KMS-11 (cell line): ENCODE results near the gene MSANTD2.
A peak's percentile ranks its signal among the peaks of the same experiment; 100 is the strongest.

Source experiments
- H2AFZ ChIP-seq: fragments of 200-600 bp; sonication (generic); 2 replicates; pipeline ENCODE4 v1.6.1; 2016; ENCODE audit warnings: antibody characterized with exemption, mixed run types, low read depth
- H3K27ac ChIP-seq: fragments of 200-600 bp; sonication (generic); 2 replicates; pipeline ENCODE4 v1.6.1; 2016; ENCODE audit warnings: mild to moderate bottlenecking, mixed run types
- H3K27me3 ChIP-seq: fragments of 200-600 bp; sonication (generic); 2 replicates; pipeline ENCODE4 v1.6.1; 2017; ENCODE audit warnings: mild to moderate bottlenecking, low read depth, mixed run types, moderate library complexity; ENCODE audit not compliant: insufficient read depth
- H3K36me3 ChIP-seq: fragments of 200-600 bp; sonication (generic); 2 replicates; pipeline ENCODE4 v1.6.1; 2017; ENCODE audit warnings: mild to moderate bottlenecking, mixed run types; ENCODE audit not compliant: insufficient read depth
- H3K4me1 ChIP-seq: fragments of 200-600 bp; sonication (generic); 2 replicates; pipeline ENCODE4 v1.6.1; 2016; ENCODE audit warnings: mild to moderate bottlenecking, low read depth, mixed run types; ENCODE audit not compliant: poor library complexity, severe bottlenecking
- H3K4me2 ChIP-seq: fragments of 200-600 bp; sonication (generic); 2 replicates; pipeline ENCODE4 v1.7.0; 2016; ENCODE audit warnings: mild to moderate bottlenecking, mixed run types
- H3K4me3 ChIP-seq: fragments of 200-600 bp; sonication (generic); IDR thresholded peaks from 2 replicates; pipeline ENCODE4 v1.6.1; 2017; ENCODE audit warnings: low read depth, low read length, mixed read lengths; ENCODE audit not compliant: insufficient read depth
- H3K79me2 ChIP-seq: fragments of 200-600 bp; sonication (generic); 2 replicates; pipeline ENCODE4 v1.6.1; 2016; ENCODE audit warnings: low read depth, mixed run types; ENCODE audit not compliant: insufficient read depth
- H3K9ac ChIP-seq: fragments of 200-600 bp; sonication (generic); 2 replicates; pipeline ENCODE4 v1.6.1; 2016; ENCODE audit warnings: mild to moderate bottlenecking, mixed run types
- H4K20me1 ChIP-seq: fragments of 200-600 bp; sonication (generic); 2 replicates; pipeline ENCODE4 v1.6.1; 2016; ENCODE audit warnings: mild to moderate bottlenecking, mixed run types; ENCODE audit not compliant: insufficient read depth
- TF ChIP-seq, protein P1 (sequence below): fragments of 200-600 bp; sonication (generic); conservative IDR thresholded peaks from 2 replicates; pipeline ENCODE4 v1.6.1; 2017; ENCODE audit warnings: low read depth, mild to moderate bottlenecking, antibody characterized with exemption, low read length, moderate library complexity, mixed read lengths

MSANTD2 gene

DNA sequence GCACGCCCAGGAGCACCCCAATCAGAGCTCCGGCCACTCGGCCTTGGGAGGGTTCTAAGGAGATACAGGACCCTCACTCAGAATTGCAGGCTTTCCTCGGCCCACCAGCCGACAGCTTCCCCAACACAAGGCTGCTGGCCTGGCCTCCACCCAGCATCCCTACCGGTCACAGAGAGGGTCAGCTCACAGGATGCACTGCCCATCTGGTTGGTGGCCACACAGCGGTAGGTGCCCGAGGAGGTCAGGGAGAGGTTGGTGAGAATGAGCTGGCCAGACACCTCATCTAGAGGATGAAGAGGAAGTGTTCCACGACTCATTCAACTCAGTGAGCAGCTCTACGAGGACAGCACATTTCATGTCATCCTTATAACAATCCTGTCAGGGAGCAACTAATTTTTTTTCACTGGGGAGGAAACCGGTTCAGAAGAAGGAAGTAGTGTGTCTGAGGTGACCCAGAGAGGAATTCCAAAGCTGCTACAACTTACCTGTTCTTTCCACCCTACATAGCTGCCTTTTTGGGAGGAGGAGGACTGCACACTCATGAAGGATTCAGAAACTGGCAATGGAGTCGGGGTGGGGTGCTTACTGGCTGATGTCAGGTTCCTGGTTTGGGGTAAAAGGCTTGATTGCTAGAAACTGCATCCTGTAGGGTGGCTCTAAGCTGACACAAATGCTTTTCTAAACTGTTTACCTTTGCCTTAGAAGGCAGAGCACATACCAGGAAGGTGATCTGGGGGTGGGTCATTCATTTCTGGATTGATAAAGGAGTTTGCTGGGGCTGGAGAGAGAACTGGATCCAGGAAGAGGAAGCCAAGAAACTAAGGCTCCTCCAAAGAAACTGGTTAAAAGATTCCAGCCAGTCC, 51.5 kb downstream of the MSANTD2 start:
- Histone ChIP-seq H3K36me3 (no peaks in the 10 kb centered on the region), H3K27me3 (no peaks in the 10 kb centered on the region), H3K4me1 (no peaks in the 10 kb centered on the region), H2AFZ (no peak overlapping the region), H3K79me2 (no peaks in the 10 kb centered on the region), H4K20me1 (no peaks in the 10 kb centered on the region), H3K27ac (no peak overlapping the region), H3K4me2 (no peak overlapping the region), H3K9ac (no peak overlapping the region), H3K4me3 (no peak overlapping the region)
- TF ChIP-seq, protein P1, sequence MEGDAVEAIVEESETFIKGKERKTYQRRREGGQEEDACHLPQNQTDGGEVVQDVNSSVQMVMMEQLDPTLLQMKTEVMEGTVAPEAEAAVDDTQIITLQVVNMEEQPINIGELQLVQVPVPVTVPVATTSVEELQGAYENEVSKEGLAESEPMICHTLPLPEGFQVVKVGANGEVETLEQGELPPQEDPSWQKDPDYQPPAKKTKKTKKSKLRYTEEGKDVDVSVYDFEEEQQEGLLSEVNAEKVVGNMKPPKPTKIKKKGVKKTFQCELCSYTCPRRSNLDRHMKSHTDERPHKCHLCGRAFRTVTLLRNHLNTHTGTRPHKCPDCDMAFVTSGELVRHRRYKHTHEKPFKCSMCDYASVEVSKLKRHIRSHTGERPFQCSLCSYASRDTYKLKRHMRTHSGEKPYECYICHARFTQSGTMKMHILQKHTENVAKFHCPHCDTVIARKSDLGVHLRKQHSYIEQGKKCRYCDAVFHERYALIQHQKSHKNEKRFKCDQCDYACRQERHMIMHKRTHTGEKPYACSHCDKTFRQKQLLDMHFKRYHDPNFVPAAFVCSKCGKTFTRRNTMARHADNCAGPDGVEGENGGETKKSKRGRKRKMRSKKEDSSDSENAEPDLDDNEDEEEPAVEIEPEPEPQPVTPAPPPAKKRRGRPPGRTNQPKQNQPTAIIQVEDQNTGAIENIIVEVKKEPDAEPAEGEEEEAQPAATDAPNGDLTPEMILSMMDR = no peak

DNA sequence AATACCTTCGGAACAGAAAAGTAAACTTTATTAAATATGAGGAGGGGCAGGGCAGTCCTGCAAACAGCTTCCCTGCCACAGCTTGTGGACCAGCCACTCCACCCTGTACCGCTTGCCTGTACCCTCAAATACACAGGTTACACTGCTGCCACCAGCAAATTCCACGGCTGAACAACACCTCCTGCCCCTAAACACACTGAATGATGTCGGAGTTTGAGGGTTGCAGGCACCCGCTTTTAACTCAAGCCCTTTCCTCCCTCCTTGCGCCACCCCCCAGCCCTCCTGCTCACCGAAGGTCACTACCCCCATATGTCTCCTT, 52.1 kb downstream of the MSANTD2 start:
- Histone ChIP-seq H3K27me3 (no peaks in the 10 kb centered on the region), H3K4me1 (no peaks in the 10 kb centered on the region), H3K36me3 (no peaks in the 10 kb centered on the region), H3K9ac (no peak overlapping the region), H2AFZ (no peak overlapping the region), H3K79me2 (no peaks in the 10 kb centered on the region), H3K27ac (no peak overlapping the region), H4K20me1 (no peaks in the 10 kb centered on the region), H3K4me2 (no peak overlapping the region), H3K4me3 (no peak overlapping the region)
- TF ChIP-seq, protein P1 = no peak

DNA sequence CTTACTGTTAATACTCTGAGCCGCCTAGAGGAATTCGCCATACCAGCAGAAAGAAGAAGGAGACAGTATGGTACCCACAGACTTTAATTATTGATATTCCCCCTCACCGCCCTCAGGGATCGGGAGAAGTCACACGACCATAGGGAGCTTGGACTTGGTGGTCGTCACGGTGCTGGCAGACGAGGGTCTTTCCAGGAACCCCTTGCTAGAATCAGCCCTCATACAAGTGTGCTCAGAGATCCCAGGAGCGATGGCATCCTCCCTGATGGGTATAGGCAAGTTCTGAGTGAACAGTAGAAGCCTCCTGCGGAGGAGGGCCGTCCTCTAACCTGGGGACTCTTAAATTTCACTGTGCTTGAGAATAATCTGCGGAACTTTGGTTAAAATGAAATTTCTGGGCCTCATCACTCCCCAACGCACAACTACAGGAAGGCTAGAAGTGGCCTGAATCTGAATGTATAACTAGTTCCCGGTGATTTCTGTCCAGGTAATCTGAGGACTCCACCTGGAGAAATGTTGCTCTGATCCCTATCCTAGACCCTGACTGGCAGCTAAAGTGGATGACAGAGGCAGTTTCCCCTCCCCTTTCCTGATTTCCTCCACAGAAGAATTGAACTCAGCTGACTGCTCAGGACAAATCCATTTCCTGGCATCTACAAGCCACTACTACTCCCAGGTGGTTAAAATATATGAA, 52.7 kb downstream of the MSANTD2 start:
- Histone ChIP-seq H4K20me1 (no peaks in the 10 kb centered on the region), H3K4me1 (no peaks in the 10 kb centered on the region), H3K36me3 (no peaks in the 10 kb centered on the region), H3K9ac (no peak overlapping the region), H3K79me2 (no peaks in the 10 kb centered on the region), H3K4me2 (peak overlapping the region; percentile 60; the same call in 1 of the 2 replicates), H3K4me3 (no peak overlapping the region), H3K27ac (no peak overlapping the region), H2AFZ (peak overlapping the region; percentile 54; the same call in 1 of the 2 replicates), H3K27me3 (no peaks in the 10 kb centered on the region)
- TF ChIP-seq, protein P1 = no peak

DNA sequence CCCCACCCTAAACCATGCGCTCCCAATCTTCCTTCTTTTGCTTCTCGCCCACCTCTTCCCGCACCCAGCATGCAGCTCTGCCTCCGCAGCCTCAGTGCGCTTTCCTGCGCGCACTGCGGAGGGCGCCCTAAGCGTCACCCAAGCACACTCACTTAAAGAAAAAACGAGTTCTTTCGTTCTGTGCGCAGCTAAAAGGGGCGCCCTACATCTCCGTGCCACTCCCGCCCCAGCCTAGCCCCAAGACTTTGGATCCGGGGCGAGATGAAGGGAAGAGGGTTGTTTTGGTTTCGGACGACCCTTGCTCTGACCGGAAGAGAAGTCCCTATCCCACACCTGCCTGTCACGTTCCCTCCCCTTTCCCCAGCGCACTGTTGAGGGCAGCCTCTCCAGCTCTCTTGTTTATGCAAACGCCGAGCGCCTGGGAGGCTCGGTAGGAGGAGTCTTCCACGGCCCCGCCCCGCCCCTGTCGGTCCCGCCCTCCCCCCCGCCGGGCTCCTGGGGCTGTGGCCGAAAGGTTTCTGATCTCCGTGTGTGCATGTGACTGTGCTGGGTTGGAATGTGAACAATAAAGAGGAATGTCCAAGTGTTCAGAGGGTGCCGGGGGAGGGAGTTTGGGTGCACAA, 53.5 kb downstream of the MSANTD2 start:
- Histone ChIP-seq H3K9ac (peak overlapping the region; percentile 27; the same call in 1 of the 2 replicates), H3K27ac (peak overlapping the region; percentile 58), H3K79me2 (no peaks in the 10 kb centered on the region), H4K20me1 (no peaks in the 10 kb centered on the region), H3K4me3 (no peak overlapping the region), H3K27me3 (no peaks in the 10 kb centered on the region), H3K36me3 (no peaks in the 10 kb centered on the region), H3K4me2 (peak overlapping the region; percentile 60; the same call in 1 of the 2 replicates), H3K4me1 (no peaks in the 10 kb centered on the region), H2AFZ (peak overlapping the region; percentile 80)
- TF ChIP-seq, protein P1 = peak; percentile 53
